SK-N-SH (cell line): Measurements from ENCODE around the gene NIN. TPM values are rescaled to one million over a fixed set of nuclear protein-coding genes. Genes with fewer than 3 reads are reported as not detected.
A peak's percentile ranks its signal among the peaks of the same experiment; 100 is the strongest.

Experiments used
- CTCF ChIA-PET: fragments of 300-600, 350-600 bp; formaldehyde crosslinking; extraction: SDS; loops from one replicate; lab custom pipeline; 2021; lab: Yijun Ruan, JAX
- POLR2A ChIA-PET: fragments of 350-600 bp; sonication (Branson Sonifier 250); formaldehyde crosslinking; extraction: SDS; loops from one replicate; lab custom pipeline; 2020; ENCODE audit warnings: antibody characterized with exemption, inconsistent platforms; lab: Yijun Ruan, JAX
- DNase-seq: peaks from one replicate; pipeline ENCODE4 v3.0.0; 2012
- H2AFZ ChIP-seq: fragments of 200-600 bp; sonication (generic); 2 replicates; pipeline ENCODE4 v1.8.1; 2016; ENCODE audit warnings: antibody characterized with exemption, mild to moderate bottlenecking, low read depth
- H3F3A ChIP-seq: fragments of 200-600 bp; sonication (generic); replicated peaks from 2 replicates; pipeline ENCODE3; 2016; ENCODE audit warnings: antibody characterized with exemption, mild to moderate bottlenecking; ENCODE audit not compliant: insufficient read depth
- H3K27ac ChIP-seq, 2 experiments: fragments of 200-500 bp in 1 of 2; fragments of 200-600 bp in 1 of 2; sonication (Bioruptor generic) in 1 of 2; sonication (generic), shearing (Covaris generic) in 1 of 2; 2 replicates each; pipeline versions ENCODE4 v1.5.1 to v1.6.1; 2014 to 2016; ENCODE audit warnings: low read depth in 2 of 2, inconsistent platforms in 1 of 2, low read length in 1 of 2, mild to moderate bottlenecking in 1 of 2, mixed read lengths in 1 of 2
- H3K27me3 ChIP-seq: fragments of 200-600 bp; sonication (generic), shearing (Covaris generic); 2 replicates; pipeline ENCODE4 v1.6.1; 2016; ENCODE audit warnings: mixed run types; ENCODE audit not compliant: insufficient read depth
- H3K36me3 ChIP-seq, 2 experiments: fragments of 200-500 bp in 1 of 2; fragments of 200-600 bp in 1 of 2; sonication (Bioruptor generic) in 1 of 2; sonication (generic) in 1 of 2; replicated peaks in 1 of 2; 2 replicates each; pipeline versions ENCODE3 to v1.5.1; 2014 to 2016; ENCODE audit warnings: low read length in 1 of 2, mild to moderate bottlenecking in 1 of 2; ENCODE audit not compliant: insufficient read depth in 2 of 2, control insufficient read depth in 1 of 2
- H3K4me1 ChIP-seq, 2 experiments: fragments of 200-500 bp in 1 of 2; fragments of 200-600 bp in 1 of 2; sonication (Bioruptor generic) in 1 of 2; sonication (generic), shearing (Covaris generic) in 1 of 2; 2 replicates each; pipeline versions ENCODE4 v1.5.1 to v1.6.1; 2014 to 2016; ENCODE audit warnings: low read depth in 1 of 2, low read length in 1 of 2, mixed run types in 1 of 2; ENCODE audit not compliant: insufficient read depth in 2 of 2, control insufficient read depth in 1 of 2
- H3K4me2 ChIP-seq: fragments of 200-600 bp; sonication (generic), shearing (Covaris generic); 2 replicates; pipeline ENCODE4 v1.6.1; 2017; ENCODE audit warnings: mixed run types
- H3K4me3 ChIP-seq, 2 experiments: fragments of 200-500 bp in 1 of 2; fragments of 200-600 bp in 1 of 2; sonication (Bioruptor generic) in 1 of 2; sonication (generic), shearing (Covaris generic) in 1 of 2; 2 replicates each; pipeline versions ENCODE4 v1.5.1 to v1.8.1; 2014 to 2016; ENCODE audit warnings: low read depth in 2 of 2, inconsistent platforms in 1 of 2, low read length in 1 of 2, mild to moderate bottlenecking in 1 of 2, mixed read lengths in 1 of 2, moderate library complexity in 1 of 2
- H3K79me2 ChIP-seq: fragments of 200-600 bp; sonication (generic); 2 replicates; pipeline ENCODE4 v1.8.1; 2017; ENCODE audit warnings: mild to moderate bottlenecking; ENCODE audit not compliant: insufficient read depth
- H3K9ac ChIP-seq: fragments of 200-600 bp; sonication (generic); 2 replicates; pipeline ENCODE4 v1.6.1; 2017; ENCODE audit warnings: mixed run types
- H3K9me2 ChIP-seq: fragments of 200-600 bp; sonication (generic); 2 replicates; pipeline ENCODE4 v1.6.1; 2017; ENCODE audit warnings: mixed run types
- H3K9me3 ChIP-seq: fragments of 200-600 bp; sonication (generic); 2 replicates; pipeline ENCODE4 v1.6.1; 2017; ENCODE audit warnings: mixed run types, mild to moderate bottlenecking, moderate library complexity
- H4K20me1 ChIP-seq: fragments of 200-600 bp; sonication (generic); 2 replicates; pipeline ENCODE4 v1.6.1; 2017; ENCODE audit warnings: mild to moderate bottlenecking, mixed run types; ENCODE audit not compliant: insufficient read depth
- ELF1 ChIP-seq: IDR thresholded peaks from 2 replicates; pipeline ENCODE4 v1.4.0; 2012
- EP300 ChIP-seq, 2 experiments: IDR thresholded peaks; 2 replicates each; pipeline versions ENCODE4 v1.4.0 to v1.6.1; 2012; ENCODE audit warnings: borderline replicate concordance in 1 of 2, low read depth in 1 of 2, low read length in 1 of 2
- EZH2phosphoT487 ChIP-seq: fragments of 200-600 bp; sonication (generic); IDR thresholded peaks from 2 replicates; pipeline ENCODE4 v1.6.1; 2017; ENCODE audit warnings: low read depth, mixed run types, mild to moderate bottlenecking, antibody characterized with exemption, moderate library complexity, borderline replicate concordance
- FOXM1 ChIP-seq: IDR thresholded peaks from 2 replicates; pipeline ENCODE4 v1.4.0; 2012; ENCODE audit warnings: low read depth, mild to moderate bottlenecking
- GATA2 ChIP-seq: sonication (generic); formaldehyde crosslinking; IDR thresholded peaks from 2 replicates; pipeline ENCODE4 v1.5.0; 2020; ENCODE audit warnings: mild to moderate bottlenecking, missing genetic modification reagents
- IRF3 ChIP-seq: fragments of 150-350 bp; IDR thresholded peaks from 2 replicates; pipeline ENCODE4 v1.6.1; 2016; ENCODE audit warnings: mild to moderate bottlenecking, low read depth, low read length
- JUND ChIP-seq: IDR thresholded peaks from 2 replicates; pipeline ENCODE4 v1.4.0; 2012
- MAX ChIP-seq: IDR thresholded peaks from 2 replicates; pipeline ENCODE4 v1.4.0; 2012; ENCODE audit warnings: low read depth
- MEF2A ChIP-seq: IDR thresholded peaks from 2 replicates; pipeline ENCODE4 v1.4.0; 2012; ENCODE audit warnings: low read depth, borderline replicate concordance
- NFIC ChIP-seq: IDR thresholded peaks from 2 replicates; pipeline ENCODE4 v1.4.0; 2012; ENCODE audit warnings: borderline replicate concordance
- POLR2AphosphoS5 ChIP-seq: IDR thresholded peaks from 2 replicates; pipeline ENCODE4 v1.6.1; 2012; ENCODE audit warnings: low read depth, low read length
- RAD21 ChIP-seq: IDR thresholded peaks from 2 replicates; pipeline ENCODE4 v1.6.1; 2012; ENCODE audit warnings: mild to moderate bottlenecking, low read length
- RCOR1 ChIP-seq: fragments of 150-350 bp; IDR thresholded peaks from 2 replicates; pipeline ENCODE4 v1.6.1; 2017; ENCODE audit warnings: antibody characterized with exemption, low read length
- REST ChIP-seq: IDR thresholded peaks from 2 replicates; pipeline ENCODE4 v1.6.1; 2012; ENCODE audit warnings: mild to moderate bottlenecking, low read depth, low read length, moderate library complexity
- RFX5 ChIP-seq: IDR thresholded peaks from 2 replicates; pipeline ENCODE4 v1.6.1; 2012; ENCODE audit warnings: mild to moderate bottlenecking, improper control_type of control experiment, low read length
- TAF1 ChIP-seq: IDR thresholded peaks from 2 replicates; pipeline ENCODE4 v1.6.1; 2012; ENCODE audit warnings: low read depth, mild to moderate bottlenecking, low read length, moderate library complexity, borderline replicate concordance
- TEAD4 ChIP-seq: IDR thresholded peaks from 2 replicates; pipeline ENCODE4 v1.4.0; 2012; ENCODE audit warnings: mild to moderate bottlenecking, borderline replicate concordance; ENCODE audit not compliant: insufficient read depth
- USF2 ChIP-seq: fragments of 150-350 bp; IDR thresholded peaks from 2 replicates; pipeline ENCODE4 v1.6.1; 2017; ENCODE audit warnings: antibody characterized with exemption, low read length, low read depth, borderline replicate concordance
- YY1 ChIP-seq: IDR thresholded peaks from 2 replicates; pipeline ENCODE4 v1.4.0; 2012; ENCODE audit warnings: low read depth, mild to moderate bottlenecking
- ZBTB33 ChIP-seq: IDR thresholded peaks from 2 replicates; pipeline ENCODE4 v1.4.0; 2012; ENCODE audit warnings: low read depth, borderline replicate concordance
- WGBS: methylation state at CpG from one replicate; pipeline ENCODE4 v1.1.6; 2017; ENCODE audit warnings: low lambda C conversion rate; 5-methylcytosine and 5-hydroxymethylcytosine counted together
- polyA plus RNA-seq, 3 experiments: library from polyadenylated mRNA; depleted of rRNA; stranded (reverse); fragments of >200 nt; gene quantifications; 2 replicates each; pipeline ENCODE4 v1.2.3, GENCODE V29; 2012

NIN gene
- polyA plus RNA-seq, 1 of the 3 experiments (the other 2 are of a cell fraction), result 10.0 TPM

- H3K4me2 ChIP-seq, result peak overlapping the region; percentile 62; the same call in 1 of the 2 replicates
- peaks cover 64% of the 10 kb centered on the region for H3K79me2 ChIP-seq
- H3K27ac ChIP-seq, result peak overlapping the region in 1 of 2 experiments; percentile 61; a peak in 2 of 4 replicates
- H3K9me2 ChIP-seq, result no peaks in the 10 kb centered on the region
- H4K20me1 ChIP-seq, result peaks cover 20% of the 10 kb centered on the region; the same call in 1 of the 2 replicates
- no peak overlapping the region; a peak in 1 of 4 replicates for H3K4me3 ChIP-seq
- H3K4me1 ChIP-seq, result peaks cover 20 to 22% of the 10 kb centered on the region in 2 experiments
- H3K9me3 ChIP-seq, result no peaks in the 10 kb centered on the region
- ChIA-PET CTCF (interaction anchor here (1.3 to 12.9 kb wide), 3 partner anchors 21 to 263 kb away, joined by 3 to 143 read pairs (median 23); no protein-coding TSS in a partner anchor), POLR2A (no interaction called here)
- no peak for DNase-seq
- TF ChIP-seq USF2, result no peak
- no peak for TF ChIP-seq RCOR1
- TF ChIP-seq MAX, result no peak
- no peak for TF ChIP-seq ELF1
- no peak for TF ChIP-seq TAF1
- no peak for TF ChIP-seq RAD21
- no peak for TF ChIP-seq NFIC
- no peak for TF ChIP-seq ZBTB33
- no peak overlapping the region for H3K9ac ChIP-seq
- H3F3A ChIP-seq, result peaks cover 10% of the 10 kb centered on the region
- peaks cover 9 to 24% of the 10 kb centered on the region in 2 experiments for H3K36me3 ChIP-seq
- 97% methylated on average over 3 of the region's 3 CpGs for WGBS
- H2AFZ ChIP-seq, result no peak overlapping the region
- H3K27me3 ChIP-seq, result no peaks in the 10 kb centered on the region
Measured at GRCh38 chr14:50795909-50796308, 35.1 kb downstream of the NIN start.

- POLR2A ChIA-PET, result no interaction called here
- TF ChIP-seq RFX5 (no peak), GATA2 (CRISPR knock-in tag) (no peak), FOXM1 (no peak), EZH2phosphoT487 (no peak), RAD21 (no peak), IRF3 (no peak), TEAD4 (no peak), POLR2AphosphoS5 (no peak), NFIC (no peak), MEF2A (no peak), REST (no peak), YY1 (no peak), EP300 (IDR thresholded peaks at IDR 0.05; ENCODE audit: borderline replicate concordance in 1 of 2, low read depth in 1 of 2, low read length in 1 of 2) (no peak), JUND (no peak)
Measured at GRCh38 chr14:50795142-50795541, 35.8 kb downstream of the NIN start.

More at GRCh38 chr14:50795142-50795541, 35.8 kb downstream of the NIN start:
- Histone ChIP-seq H3K27me3 (no peaks in the 10 kb centered on the region), H3K79me2 (peaks cover 57% of the 10 kb centered on the region), H3F3A (peaks cover 10% of the 10 kb centered on the region), H3K4me2 (0 out of 2 replicates have a peak overlapping the region, but pooled peaks have one; percentile 62), H4K20me1 (peaks cover 20% of the 10 kb centered on the region; the same call in 1 of the 2 replicates), H2AFZ (no peak overlapping the region), H3K9me2 (no peaks in the 10 kb centered on the region), H3K9ac (no peak overlapping the region), H3K9me3 (no peaks in the 10 kb centered on the region), H3K27ac (peak overlapping the region in 1 of 2 experiments; percentile 61; a peak in 2 of 4 replicates), H3K4me3 (no peak overlapping the region), H3K4me1 (peaks cover 20 to 22% of the 10 kb centered on the region in 2 experiments), H3K36me3 (peaks cover 9 to 28% of the 10 kb centered on the region in 2 experiments)
- DNase-seq, result no peak
- CTCF ChIA-PET, result interaction anchor here (1.3 to 12.9 kb wide), 3 partner anchors 20 to 262 kb away, joined by 3 to 143 read pairs (median 23); no protein-coding TSS in a partner anchor
- 93% methylated on average over 7 of the region's 7 CpGs for WGBS
